IPS DF 6.9 (cell line): ENCODE measurements around the gene FNDC11.

Source experiments
- DNase-seq: peaks from one replicate; pipeline ENCODE4 v3.0.0-alpha.2; 2013; ENCODE audit warnings: low read depth, low spot score
- H3K27ac ChIP-seq: one replicate; pipeline ENCODE4 v1.5.1; 2013; ENCODE audit warnings: low read length, control low read depth
- H3K27me3 ChIP-seq: 2 replicates; pipeline ENCODE4 v1.6.1; 2013; ENCODE audit warnings: mild to moderate bottlenecking, low read length; ENCODE audit not compliant: control insufficient read depth, insufficient read depth
- H3K36me3 ChIP-seq: 2 replicates; pipeline ENCODE4 v1.6.1; 2013; ENCODE audit warnings: low read length; ENCODE audit not compliant: control insufficient read depth, insufficient read depth
- H3K4me1 ChIP-seq: 2 replicates; pipeline ENCODE4 v1.6.1; 2013; ENCODE audit warnings: low read length; ENCODE audit not compliant: control insufficient read depth, insufficient read depth
- H3K4me3 ChIP-seq: 2 replicates; pipeline ENCODE4 v1.5.1; 2013; ENCODE audit warnings: mild to moderate bottlenecking, low read length
- H3K9me3 ChIP-seq: 2 replicates; pipeline ENCODE4 v1.6.1; 2013; ENCODE audit warnings: low read length, inconsistent platforms; ENCODE audit not compliant: control insufficient read depth, insufficient read depth
- WGBS: extraction: QIAGEN DNeasy Blood & Tissue Kit; methylation state at CpG from one replicate; pipeline ENCODE4 v1.1.7; 2013; ENCODE audit warnings: mixed read lengths, missing lambda C conversion rate; ENCODE audit not compliant: insufficient read length, insufficient coverage; 5-methylcytosine and 5-hydroxymethylcytosine counted together

The FNDC11 gene

GRCh38 chr20:63574829-63575743, 21.1 kb downstream of the FNDC11 start:
- H3K4me3 ChIP-seq, result no peak overlapping the region
- H3K27ac ChIP-seq, result no peak overlapping the region
- H3K36me3 ChIP-seq, result 0 out of 2 replicates have a peak, but pooled peaks cover 4% of the 10 kb centered on the region
- H3K27me3 ChIP-seq, result no peaks in the 10 kb centered on the region
- no peaks in the 10 kb centered on the region for H3K9me3 ChIP-seq
- no peak for DNase-seq
- H3K4me1 ChIP-seq, result peaks cover 2% of the 10 kb centered on the region; the same call in 1 of the 2 replicates
- WGBS, result no CpG with 5 or more reads among the region's 28 CpGs

GRCh38 chr20:63576311-63576710, 22.4 kb downstream of the FNDC11 start:
- no peaks in the 10 kb centered on the region for H3K27me3 ChIP-seq
- H3K4me3 ChIP-seq, result no peak overlapping the region
- peaks cover 2% of the 10 kb centered on the region; the same call in 1 of the 2 replicates for H3K4me1 ChIP-seq
- H3K9me3 ChIP-seq, result no peaks in the 10 kb centered on the region
- no CpG with 5 or more reads among the region's 7 CpGs for WGBS
- no peak for DNase-seq
- no peak overlapping the region for H3K27ac ChIP-seq
- H3K36me3 ChIP-seq, result 0 out of 2 replicates have a peak, but pooled peaks cover 4% of the 10 kb centered on the region

- DNase-seq, result no peak
- H3K4me1 ChIP-seq, result peaks cover 2% of the 10 kb centered on the region; the same call in 1 of the 2 replicates
- WGBS, result no CpG with 5 or more reads among the region's 19 CpGs
- H3K9me3 ChIP-seq, result no peaks in the 10 kb centered on the region
- no peak overlapping the region for H3K4me3 ChIP-seq
- no peak overlapping the region for H3K27ac ChIP-seq
- no peaks in the 10 kb centered on the region for H3K27me3 ChIP-seq
- no peaks in the 10 kb centered on the region for H3K36me3 ChIP-seq
These were observed 23.4 kb downstream of the FNDC11 start for GRCh38 chr20:63577317-63577894.

- Histone ChIP-seq H3K27ac (no peak overlapping the region), H3K4me1 (peaks cover 2% of the 10 kb centered on the region; the same call in 1 of the 2 replicates), H3K36me3 (no peaks in the 10 kb centered on the region), H3K9me3 (no peaks in the 10 kb centered on the region), H3K27me3 (no peaks in the 10 kb centered on the region), H3K4me3 (no peak overlapping the region)
- WGBS, result no CpG with 5 or more reads among the region's 26 CpGs
- no peak for DNase-seq
These were observed 24.5 kb downstream of the FNDC11 start for GRCh38 chr20:63578224-63579016.

GRCh38 chr20:63579017-63579694, 25.2 kb downstream of the FNDC11 start:
- Histone ChIP-seq H3K36me3 (no peaks in the 10 kb centered on the region), H3K4me1 (peaks cover 2% of the 10 kb centered on the region; the same call in 1 of the 2 replicates), H3K9me3 (no peaks in the 10 kb centered on the region), H3K27me3 (no peaks in the 10 kb centered on the region), H3K27ac (no peak overlapping the region), H3K4me3 (no peak overlapping the region)
- DNase-seq, result no peak
- no CpG with 5 or more reads among the region's 19 CpGs for WGBS

- no peaks in the 10 kb centered on the region for H3K9me3 ChIP-seq
- no peak overlapping the region for H3K4me3 ChIP-seq
- no peak overlapping the region for H3K27ac ChIP-seq
- no peaks in the 10 kb centered on the region for H3K4me1 ChIP-seq
- DNase-seq, result no peak
- no CpG with 5 or more reads among the region's 12 CpGs for WGBS
- no peaks in the 10 kb centered on the region for H3K27me3 ChIP-seq
- no peaks in the 10 kb centered on the region for H3K36me3 ChIP-seq
These were observed 27.0 kb downstream of the FNDC11 start for GRCh38 chr20:63580796-63581461.

GRCh38 chr20:63582382-63583063, 28.6 kb downstream of the FNDC11 start:
- H3K4me1 ChIP-seq, result no peaks in the 10 kb centered on the region
- DNase-seq, result no peak
- no peaks in the 10 kb centered on the region for H3K36me3 ChIP-seq
- no peaks in the 10 kb centered on the region for H3K27me3 ChIP-seq
- H3K9me3 ChIP-seq, result no peaks in the 10 kb centered on the region
- no peak overlapping the region for H3K27ac ChIP-seq
- H3K4me3 ChIP-seq, result no peak overlapping the region
- no CpG with 5 or more reads among the region's 23 CpGs for WGBS

- no CpG with 5 or more reads among the region's 22 CpGs for WGBS
- H3K27me3 ChIP-seq, result no peaks in the 10 kb centered on the region
- H3K36me3 ChIP-seq, result peaks cover 11% of the 10 kb centered on the region
- no peaks in the 10 kb centered on the region for H3K4me1 ChIP-seq
- H3K27ac ChIP-seq, result no peak overlapping the region
- H3K9me3 ChIP-seq, result no peaks in the 10 kb centered on the region
- no peak for DNase-seq
- H3K4me3 ChIP-seq, result no peak overlapping the region
These were observed 31.9 kb downstream of the FNDC11 start for GRCh38 chr20:63585616-63586565.
